HG03025 (cell line): Measurements from ENCODE around the gene PLCD3.

Source experiments
- ATAC-seq: cut with Tn5 transposase; IDR thresholded peaks from one replicate; pipeline ENCODE4 v1.9.1; 2021; ENCODE audit warnings: mild to moderate bottlenecking, moderate library complexity; ENCODE audit not compliant: unreplicated experiment, low FRiP score

Gene PLCD3

GRCh38 chr17:45149669-45150664 lies 17.7 kb upstream of the PLCD3 start:
- ATAC-seq, result no peak

DNA sequence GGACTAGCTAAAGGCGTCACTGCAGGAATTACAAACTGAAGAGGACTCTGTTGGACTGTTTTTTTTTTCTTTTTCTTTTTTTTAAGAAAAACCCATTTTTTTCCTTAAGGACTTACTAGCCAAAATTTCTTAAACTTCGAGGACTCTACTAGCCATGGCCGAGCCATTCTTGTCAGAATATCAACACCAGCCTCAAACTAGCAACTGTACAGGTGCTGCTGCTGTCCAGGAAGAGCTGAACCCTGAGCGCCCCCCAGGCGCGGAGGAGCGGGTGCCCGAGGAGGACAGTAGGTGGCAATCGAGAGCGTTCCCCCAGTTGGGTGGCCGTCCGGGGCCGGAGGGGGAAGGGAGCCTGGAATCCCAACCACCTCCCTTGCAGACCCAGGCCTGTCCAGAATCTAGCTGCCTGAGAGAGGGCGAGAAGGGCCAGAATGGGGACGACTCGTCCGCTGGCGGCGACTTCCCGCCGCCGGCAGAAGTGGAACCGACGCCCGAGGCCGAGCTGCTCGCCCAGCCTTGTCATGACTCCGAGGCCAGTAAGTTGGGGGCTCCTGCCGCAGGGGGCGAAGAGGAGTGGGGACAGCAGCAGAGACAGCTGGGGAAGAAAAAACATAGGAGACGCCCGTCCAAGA lies 16.8 kb upstream of the PLCD3 start:
- no peak for ATAC-seq

DNA sequence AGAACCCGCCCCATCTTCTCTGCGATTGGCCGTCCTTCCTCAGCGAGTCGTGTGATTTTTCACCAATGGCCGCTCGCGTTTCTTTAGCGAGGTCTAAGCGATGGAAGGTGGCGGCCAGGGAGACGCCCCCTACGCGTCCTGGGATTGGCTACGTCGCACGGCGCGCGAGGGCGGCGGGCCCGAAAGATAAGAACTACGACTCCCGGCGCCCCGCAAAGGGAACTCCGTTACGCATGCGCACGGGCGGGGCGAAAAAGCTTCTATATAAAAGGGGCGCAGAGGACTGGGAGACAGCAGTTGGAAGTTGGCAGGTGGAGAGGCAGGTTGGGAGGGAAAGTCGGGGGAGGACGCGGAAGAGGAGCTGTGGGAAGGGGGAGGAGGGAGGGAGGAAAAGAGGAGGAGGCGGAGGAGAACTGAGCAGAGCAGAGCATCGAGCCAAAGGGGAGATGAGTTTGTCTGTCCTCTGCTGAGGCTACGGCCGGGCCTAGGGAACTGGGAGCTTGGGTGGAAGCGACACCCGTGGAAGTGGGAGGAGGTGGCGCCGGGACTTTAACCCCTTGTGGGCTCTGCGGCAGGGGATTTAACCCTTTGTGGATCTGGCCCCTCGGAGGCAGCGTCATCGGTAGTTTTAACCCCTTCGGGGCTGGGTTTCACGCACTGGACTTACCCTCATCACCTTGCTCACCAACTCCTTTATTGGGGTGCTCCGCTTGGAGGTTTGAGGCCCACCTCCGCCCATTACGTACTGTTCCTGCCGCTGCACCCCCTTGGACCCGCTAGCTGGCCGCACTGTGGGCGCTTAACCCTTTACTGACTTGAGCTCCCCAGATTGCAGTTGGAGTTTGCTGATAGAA lies 16.1 kb upstream of the PLCD3 start, which contains the start of gene HEXIM1:
TSS of gene HEXIM1 (plus strand) at position 293 of the 854 bp plus-strand sequence. CDS start 716 bp downstream, outside the sequence.
- peak; percentile 63 for ATAC-seq

GRCh38 chr17:45147581-45148182 lies 15.4 kb upstream of the PLCD3 start:
- ATAC-seq, result no peak

DNA sequence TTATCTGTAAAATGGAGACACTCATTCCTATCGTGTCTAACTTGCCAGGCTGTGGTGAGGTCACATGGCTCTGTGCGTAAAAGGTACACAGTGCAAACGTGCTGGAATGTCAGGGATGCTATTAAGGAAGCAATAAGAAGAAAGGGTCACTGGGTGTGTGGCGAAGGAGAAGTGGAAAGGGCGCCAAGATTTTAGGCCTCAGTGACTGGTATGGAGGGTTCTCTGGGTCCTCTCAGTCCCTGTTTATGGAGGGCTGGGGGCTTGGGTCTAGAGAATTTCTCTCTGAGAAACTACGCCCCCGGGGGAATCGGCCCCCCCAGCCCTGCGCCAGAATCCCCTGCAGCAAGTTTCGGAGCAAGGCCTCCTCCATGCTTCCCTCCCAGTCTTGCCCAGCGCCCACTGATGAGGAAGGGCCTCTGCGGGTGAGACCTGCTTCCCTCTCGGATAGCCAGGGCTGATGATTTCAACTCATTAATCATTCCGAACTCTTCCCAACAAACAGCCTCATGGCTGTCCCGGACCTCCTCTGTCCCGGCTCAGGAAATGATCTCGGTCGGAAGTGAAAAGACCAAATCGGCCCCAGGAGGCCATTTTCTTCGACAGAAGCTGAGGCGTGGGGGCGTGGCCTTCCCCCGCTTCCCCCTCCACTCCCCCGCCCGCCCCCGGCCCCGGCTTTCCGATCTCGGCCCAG lies 14.7 kb upstream of the PLCD3 start:
- no peak for ATAC-seq

GRCh38 chr17:45146592-45146889 lies 14.2 kb upstream of the PLCD3 start:
- no peak for ATAC-seq

- no peak for ATAC-seq
Observed at GRCh38 chr17:45146166-45146565, 13.9 kb upstream of the PLCD3 start.

GRCh38 chr17:45145035-45145389 lies 12.7 kb upstream of the PLCD3 start:
- ATAC-seq, result no peak

- ATAC-seq, result no peak
Observed at GRCh38 chr17:45144199-45145034, 12.1 kb upstream of the PLCD3 start.

- no peak for ATAC-seq
Observed at GRCh38 chr17:45143767-45144198, 11.5 kb upstream of the PLCD3 start.

DNA sequence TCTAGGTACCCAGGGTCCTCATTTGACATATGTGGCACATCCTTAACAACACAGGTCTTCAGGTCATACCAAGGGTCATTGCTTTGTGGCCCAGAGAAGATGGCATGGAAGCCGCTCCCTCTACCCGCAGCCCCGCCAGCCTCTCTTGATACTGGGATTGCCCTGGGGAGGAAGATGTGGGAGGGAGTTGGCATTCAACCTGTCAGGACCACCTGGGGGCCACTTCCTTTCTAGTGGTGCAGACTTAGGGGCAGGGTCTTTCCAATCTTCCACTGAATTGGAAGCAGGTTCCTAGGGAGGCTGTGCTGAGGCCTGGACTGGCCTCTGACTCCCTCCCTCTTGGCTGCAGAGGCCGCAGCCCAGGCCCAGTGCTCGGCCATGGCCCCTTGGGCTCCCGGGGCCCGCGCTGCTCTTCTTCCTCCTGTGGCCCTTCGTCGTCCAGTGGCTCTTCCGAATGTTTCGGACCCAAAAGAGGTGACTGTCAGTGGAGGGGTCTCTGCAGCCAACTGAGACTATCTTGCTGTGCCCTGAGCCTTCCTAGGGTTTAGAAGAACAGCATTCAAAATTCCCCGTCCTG lies 10.9 kb upstream of the PLCD3 start:
- ATAC-seq, result no peak

DNA sequence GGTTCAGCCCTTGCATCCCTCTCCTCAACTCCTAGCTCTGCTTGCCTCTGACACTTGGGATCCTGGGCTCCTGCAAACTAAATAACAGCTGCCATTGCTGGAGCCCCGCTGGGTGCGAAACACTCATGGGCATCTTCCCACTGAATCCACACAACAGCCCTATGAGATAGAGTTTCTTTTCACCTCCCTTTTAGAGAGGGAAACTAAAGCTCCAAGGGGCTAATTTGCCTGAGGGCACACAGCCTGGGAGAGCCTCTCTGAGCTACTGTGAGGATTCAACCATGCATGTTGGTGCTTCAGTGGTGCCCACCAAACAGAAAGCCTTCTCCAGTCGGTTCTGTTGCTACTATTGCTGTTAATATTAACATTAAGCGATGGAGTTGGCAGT lies 7.2 kb upstream of the PLCD3 start:
- ATAC-seq, result no peak

DNA sequence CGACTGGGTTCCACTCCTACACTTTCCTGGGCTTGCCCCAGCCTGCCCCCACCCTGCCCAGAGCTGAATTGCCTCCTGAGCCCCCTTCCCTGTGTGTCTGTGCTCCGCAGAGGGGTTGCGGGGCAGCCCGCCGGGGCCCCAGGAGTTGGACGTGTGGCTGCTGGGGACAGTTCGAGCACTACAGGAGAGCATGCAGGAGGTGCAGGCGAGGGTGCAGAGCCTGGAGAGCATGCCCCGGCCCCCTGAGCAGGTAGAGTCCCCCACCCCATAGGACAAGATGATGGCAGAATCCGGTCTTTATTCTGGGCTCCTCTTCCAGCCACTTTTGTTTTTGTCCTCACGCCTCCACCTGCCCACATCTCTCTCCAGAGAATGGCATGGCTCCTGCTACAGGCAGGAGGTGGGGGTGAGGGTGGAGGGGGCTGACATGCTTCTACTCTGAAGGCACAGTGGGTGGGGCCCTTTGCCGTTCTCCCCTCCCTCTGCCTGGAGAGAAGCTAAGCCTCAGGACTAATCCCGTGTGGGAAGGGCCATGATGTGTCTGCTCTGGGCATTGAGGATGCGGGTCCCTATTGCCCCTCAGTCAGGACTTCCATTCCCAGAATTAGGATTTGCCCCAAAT lies 6.7 kb upstream of the PLCD3 start:
- ATAC-seq, result no peak

DNA sequence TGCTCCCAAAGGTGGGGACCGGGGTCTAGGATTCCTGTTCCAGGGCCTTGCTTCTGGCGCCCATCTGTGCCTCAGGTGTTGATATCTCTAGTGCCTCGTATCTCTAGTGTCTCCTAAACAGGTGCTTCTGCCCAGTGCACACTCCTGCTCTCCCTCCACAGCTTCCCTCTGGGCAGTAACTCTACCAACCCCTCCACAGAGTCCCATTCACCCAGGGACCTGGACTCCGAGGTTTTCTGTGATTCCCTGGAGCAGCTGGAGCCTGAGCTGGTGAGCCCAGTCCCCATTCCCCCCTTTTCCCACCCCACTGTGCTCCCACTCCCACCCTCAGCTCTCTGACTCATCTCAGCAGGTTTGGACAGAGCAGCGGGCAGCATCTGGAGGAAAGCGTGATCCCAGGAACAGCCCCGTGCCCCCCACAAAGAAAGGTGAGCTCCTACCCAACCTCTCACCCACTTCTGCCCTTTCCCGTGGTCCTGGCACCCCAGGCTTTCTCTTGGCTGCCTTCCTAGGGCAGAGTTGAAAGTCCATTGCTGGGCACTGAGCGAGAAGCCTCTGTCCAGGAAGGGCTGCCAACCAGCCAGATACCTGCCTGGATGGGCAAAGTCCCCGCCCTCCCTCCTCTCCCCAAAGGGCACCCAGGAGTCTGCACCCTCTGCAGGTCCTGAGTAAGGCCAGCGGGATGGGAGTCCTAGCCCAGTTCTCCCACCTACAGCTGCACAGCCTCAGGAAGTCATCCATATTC lies 5.4 kb upstream of the PLCD3 start:
- no peak for ATAC-seq

DNA sequence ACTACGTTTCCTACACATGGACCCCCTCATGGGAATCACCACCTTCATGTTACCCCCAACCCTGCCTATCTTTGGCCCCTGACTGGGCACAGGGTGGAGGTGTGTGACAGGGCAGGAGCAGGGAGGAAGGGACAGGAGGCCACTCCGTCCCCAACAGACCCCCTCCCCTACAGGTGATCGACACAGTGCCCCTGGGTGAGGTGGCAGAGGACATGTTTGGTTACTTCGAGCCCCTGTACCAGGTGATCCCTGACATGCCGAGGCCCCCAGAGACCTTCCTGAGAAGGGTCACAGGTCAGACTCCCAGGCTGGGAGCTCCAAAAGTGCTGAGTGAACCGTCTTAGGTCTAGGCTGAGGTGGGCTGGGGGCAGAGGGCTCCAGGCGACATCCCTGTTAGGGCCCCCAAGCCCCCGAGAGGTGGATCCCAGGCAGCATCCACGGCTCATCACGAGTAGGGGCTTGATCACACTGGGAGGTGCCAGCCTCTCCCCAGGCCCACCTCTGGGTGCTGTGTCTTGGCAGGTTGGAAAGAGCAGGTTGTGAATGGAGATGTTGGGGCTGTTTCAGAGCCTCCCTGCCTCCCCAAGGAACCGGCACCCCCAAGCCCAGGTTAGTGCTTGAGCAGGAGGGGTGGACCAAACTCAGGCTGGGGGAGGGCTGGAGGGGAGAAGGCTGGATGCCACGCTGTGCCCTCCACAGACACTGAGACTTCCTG lies 4.7 kb upstream of the PLCD3 start:
- ATAC-seq, result no peak

- no peak for ATAC-seq
Observed at GRCh38 chr17:45135978-45136791, 3.9 kb upstream of the PLCD3 start.
